HepG2 (cell line): ENCODE measurements around the gene TNFSF12. TPM values are rescaled to one million over a fixed set of nuclear protein-coding genes. Genes with fewer than 3 reads are reported as not detected.

Experiments used
- ATAC-seq: fragments of 200-7000 bp; cut with Tn5 transposase; 3 replicates; pipeline ENCODE4 v1.9.1; 2020; ENCODE audit warnings: mild to moderate bottlenecking, moderate library complexity
- BruUV-seq: library from RNA; stranded (reverse); fragments of 400-500 nt; replicated peaks from 2 replicates; lab custom pipeline; 2021; lab: Mats Ljungman, UMichigan
- CTCF ChIA-PET: fragments of 300-600 bp; formaldehyde crosslinking; extraction: SDS; loops from one replicate; lab custom pipeline; 2021; ENCODE audit warnings: low total read pairs, inconsistent platforms, low intra/inter-chr PET ratio; lab: Yijun Ruan, JAX
- POLR2A ChIA-PET: fragments of 350-600 bp; sonication (Branson Sonifier 250); formaldehyde crosslinking; loops from one replicate; lab custom pipeline; 2020; ENCODE audit warnings: antibody characterized with exemption, inconsistent platforms; lab: Yijun Ruan, JAX
- DNase-seq: peaks from one replicate; pipeline ENCODE4 v3.0.0-alpha.2; 2015; ENCODE audit warnings: low spot score
- FAIRE-seq: peaks from 3 replicates; lab custom pipeline; 2011; peaks lifted over from hg19 to GRCh38; lab: Jason Lieb, UNC
- H2AFZ ChIP-seq: one replicate; pipeline ENCODE4 v1.6.1; 2011; ENCODE audit warnings: low read length, inconsistent platforms
- H3K27ac ChIP-seq: fragments of 300-600 bp; 3 replicates; pipeline ENCODE4 v1.8.0; 2011; ENCODE audit warnings: mixed run types, mild to moderate bottlenecking, mixed read lengths, low read length, inconsistent platforms; ENCODE audit not compliant: insufficient read depth; ENCODE audit errors: extremely low read length
- H3K27me3 ChIP-seq, 2 experiments: fragments of 200-600 bp in 1 of 2; 2 replicates in 1 of 2; 3 replicates in 1 of 2; pipeline versions ENCODE4 v1.6.0 to v1.8.0; 2011; ENCODE audit warnings: low read length in 2 of 2, mild to moderate bottlenecking in 2 of 2, moderate library complexity in 2 of 2, inconsistent platforms in 1 of 2; ENCODE audit not compliant: insufficient read depth in 2 of 2, control insufficient read depth in 1 of 2
- H3K36me3 ChIP-seq, 2 experiments: fragments of 200-600 bp in 1 of 2; replicated peaks in 1 of 2; 2 replicates in 1 of 2; 3 replicates in 1 of 2; pipeline versions ENCODE4 v1.5.1 to v1.8.0; 2011; ENCODE audit warnings: low read length in 2 of 2, inconsistent platforms in 1 of 2; ENCODE audit not compliant: insufficient read depth in 2 of 2, control insufficient read depth in 1 of 2
- H3K4me1 ChIP-seq: 2 replicates; pipeline ENCODE4 v1.5.1; 2012; ENCODE audit warnings: low read length, inconsistent platforms; ENCODE audit not compliant: insufficient read depth
- H3K4me2 ChIP-seq: 2 replicates; pipeline ENCODE4 v1.6.0; 2011; ENCODE audit warnings: low read depth, low read length, inconsistent platforms
- H3K4me3 ChIP-seq, 3 experiments: fragments of 200-600 bp in 1 of 3; sonication (generic), shearing (Covaris generic) in 1 of 3; replicated peaks in 1 of 3; 2 replicates each; pipeline ENCODE4 v1.5.1; 2011 to 2016; ENCODE audit warnings: low read length in 3 of 3, inconsistent platforms in 2 of 3, low read depth in 2 of 3, mild to moderate bottlenecking in 2 of 3, control low read depth in 1 of 3, mixed read lengths in 1 of 3; ENCODE audit not compliant: insufficient read depth in 1 of 3
- H3K79me2 ChIP-seq: one replicate; pipeline ENCODE4 v1.6.1; 2011; ENCODE audit warnings: low read length, inconsistent platforms; ENCODE audit not compliant: insufficient read depth
- H3K9ac ChIP-seq: 2 replicates; pipeline ENCODE4 v1.6.0; 2011; ENCODE audit warnings: mild to moderate bottlenecking, low read depth, low read length, inconsistent platforms; ENCODE audit not compliant: insufficient read depth
- H3K9me3 ChIP-seq: 2 replicates; pipeline ENCODE4 v1.5.1; 2012; ENCODE audit warnings: mild to moderate bottlenecking, low read length
- H4K20me1 ChIP-seq: 2 replicates; pipeline ENCODE4 v1.6.0; 2011; ENCODE audit warnings: inconsistent platforms, mild to moderate bottlenecking, low read length, moderate library complexity; ENCODE audit not compliant: insufficient read depth
- AGO2 ChIP-seq: fragments of 200-400 bp; formaldehyde crosslinking; optimal IDR thresholded peaks from 2 replicates; pipeline ENCODE3; 2017; ENCODE audit warnings: mild to moderate bottlenecking, low read depth, low read length, moderate library complexity
- ATF1 ChIP-seq: IDR thresholded peaks from 2 replicates; pipeline ENCODE4 v1.6.1; 2016; ENCODE audit warnings: mild to moderate bottlenecking, control low read depth
- BCLAF1 ChIP-seq: fragments of 450-650 bp; IDR thresholded peaks from 2 replicates; pipeline ENCODE4 v1.6.1; 2017; ENCODE audit warnings: mild to moderate bottlenecking
- CBX2 ChIP-seq, 2 experiments: fragments of 200-600 bp in 1 of 2; sonication (generic); formaldehyde crosslinking in 1 of 2; IDR thresholded peaks; 2 replicates each; pipeline versions ENCODE4 v1.7.0 to v1.8.1; 2018 to 2022; ENCODE audit warnings: low read depth in 2 of 2, low read length in 1 of 2, mild to moderate bottlenecking in 1 of 2, missing genetic modification reagents in 1 of 2
- KDM5B ChIP-seq: sonication (generic); formaldehyde crosslinking; IDR thresholded peaks from 2 replicates; pipeline ENCODE4 v1.4.0; 2020; ENCODE audit warnings: missing genetic modification reagents, mild to moderate bottlenecking, borderline replicate concordance
- YEATS4 ChIP-seq: sonication (generic); formaldehyde crosslinking; IDR thresholded peaks from 2 replicates; pipeline ENCODE4 v1.4.0; 2020; ENCODE audit warnings: missing genetic modification reagents, borderline replicate concordance
- ZNF136 ChIP-seq: sonication (generic); formaldehyde crosslinking; IDR thresholded peaks from 2 replicates; pipeline ENCODE4 v1.8.1; 2022; ENCODE audit warnings: low read depth, mild to moderate bottlenecking, moderate library complexity, missing genetic modification reagents
- ZNF354B ChIP-seq: sonication (generic); formaldehyde crosslinking; IDR thresholded peaks from 2 replicates; pipeline ENCODE4 v1.8.0; 2022; ENCODE audit warnings: mild to moderate bottlenecking, missing genetic modification reagents
- ZNF740 ChIP-seq: sonication (generic); formaldehyde crosslinking; IDR thresholded peaks from 2 replicates; pipeline ENCODE4 v1.4.0; 2020; ENCODE audit warnings: missing genetic modification reagents
- ZNF790 ChIP-seq: sonication (generic); formaldehyde crosslinking; IDR thresholded peaks from 2 replicates; pipeline ENCODE4 v1.8.0; 2022; ENCODE audit warnings: missing genetic modification reagents, mild to moderate bottlenecking, borderline replicate concordance
- ZUFSP ChIP-seq: sonication (generic); formaldehyde crosslinking; IDR thresholded peaks from 2 replicates; pipeline ENCODE4 v1.9.0; 2021; ENCODE audit warnings: missing genetic modification reagents, mild to moderate bottlenecking, borderline replicate concordance
- WGBS: methylation state at CpG from one replicate; pipeline ENCODE4 v1.1.6; 2017; ENCODE audit warnings: low lambda C conversion rate; 5-methylcytosine and 5-hydroxymethylcytosine counted together
- in situ Hi-C: cut with HindIII; loops from 2 replicates; pipeline ENCODE4 v1.10.0; 2017; ENCODE audit warnings: low pct_unique_long_range_greater_than_20kb; ENCODE audit not compliant: extremely low pct_ligation_motif_present
- intact Hi-C: fragments of 100-400 bp; cut with micrococcal nuclease; formaldehyde crosslinking; loops from one replicate; pipeline ENCODE4 v1.10.0; 2022; ENCODE audit not compliant: unreplicated experiment
- polyA plus RNA-seq, 8 experiments: library from polyadenylated mRNA; depleted of rRNA in 3 of 8; stranded (reverse) in 7 of 8; unstranded in 1 of 8; fragments of >200 nt; fragmentation: Illumina TruSeq in 4 of 8; extraction: Trizol in 4 of 8; gene quantifications; 2 replicates each; pipeline versions ENCODE4 v1.2.1 to v1.2.3, GENCODE V29; 2011 to 2016; ENCODE audit warnings: low read depth in 4 of 8, missing spikeins in 1 of 8, mixed read lengths in 1 of 8; ENCODE audit not compliant: insufficient read depth in 1 of 8
- total RNA-seq, 5 experiments: library from RNA; depleted of rRNA; stranded (reverse); fragments of >200 nt; fragmentation: Illumina TruSeq; extraction: Trizol; gene quantifications; 2 replicates each; pipeline ENCODE4 v1.2.3, GENCODE V29; 2016; ENCODE audit warnings: low read depth in 1 of 5

The TNFSF12 gene
- total and polyA plus RNA-seq, 2 of the 13 experiments (the other 11 are each of a cell fraction or from before 2014, with no cell fraction given) = 0.93 to 7.2 TPM

GRCh38 chr17:7592422-7593021 lies 43.7 kb downstream of the TNFSF12 start:
- intact Hi-C loops (no loop called here), in situ Hi-C loops (no loop called here)
- no peaks in the 10 kb centered on the region for H3K27me3 ChIP-seq
- H3K27ac ChIP-seq = no peak overlapping the region
- BruUV-seq = TSS peak; percentile 43
- no peak for TF ChIP-seq ZNF790 (CRISPR knock-in tag)
- TF ChIP-seq AGO2 = peak; percentile 21
- H3K4me2 ChIP-seq = no peak overlapping the region
- no peaks in the 10 kb centered on the region for H3K79me2 ChIP-seq
- H3K36me3 ChIP-seq = peaks cover 41 to 72% of the 10 kb centered on the region in 2 experiments
- H2AFZ ChIP-seq = no peak overlapping the region
- ChIA-PET POLR2A (interaction anchor here (1.4 kb wide), 1 partner anchor 9 kb away, joined by 3 read pairs; the partner anchor contains the start of gene MPDU1), CTCF (no interaction called here)
- 97% methylated on average over 15 of the region's 23 CpGs for WGBS
- H3K9ac ChIP-seq = no peak overlapping the region
- no peaks in the 10 kb centered on the region for H3K4me1 ChIP-seq
- FAIRE-seq (no peak), ATAC-seq (no peak), DNase-seq (no peak)
- H3K9me3 ChIP-seq = no peaks in the 10 kb centered on the region
- H3K4me3 ChIP-seq = no peak overlapping the region
- H4K20me1 ChIP-seq = no peaks in the 10 kb centered on the region

GRCh38 chr17:7593296-7593695 lies 44.4 kb downstream of the TNFSF12 start:
- no peak overlapping the region for H3K4me2 ChIP-seq

More at GRCh38 chr17:7593296-7593695, 44.4 kb downstream of the TNFSF12 start:
- Histone ChIP-seq H3K4me1 (no peaks in the 10 kb centered on the region), H3K9ac (no peak overlapping the region), H3K36me3 (peaks cover 39 to 67% of the 10 kb centered on the region in 2 experiments), H3K27ac (no peak overlapping the region), H2AFZ (no peak overlapping the region), H3K27me3 (no peaks in the 10 kb centered on the region), H3K9me3 (no peaks in the 10 kb centered on the region), H3K79me2 (no peaks in the 10 kb centered on the region), H4K20me1 (no peaks in the 10 kb centered on the region), H3K4me3 (no peak overlapping the region)
- ChIA-PET CTCF (no interaction called here), POLR2A (interaction anchor here (1.4 kb wide), 1 partner anchor 10 kb away, joined by 3 read pairs; the partner anchor contains the start of gene MPDU1)
- no peak for ATAC-seq
- no peak for DNase-seq
- intact Hi-C loops = no loop called here
- in situ Hi-C loops = no loop called here
- BruUV-seq = no TSS peak
- 97% methylated on average over 12 of the region's 12 CpGs for WGBS
- TF ChIP-seq ZNF136 (CRISPR knock-in tag) (no peak), ZUFSP (no peak), YEATS4 (CRISPR knock-in tag) (no peak), KDM5B (CRISPR knock-in tag) (no peak), CBX2 (IDR thresholded peaks at IDR 0.05; ENCODE audit: low read depth, low read length) (no peak), CBX2 (CRISPR knock-in tag; IDR thresholded peaks at IDR 0.05; ENCODE audit: low read depth) (no peak), ATF1 (CRISPR knock-in tag) (no peak), ZNF740 (no peak), BCLAF1 (no peak), ZNF354B (no peak)
- no peak for FAIRE-seq
